H1 (cell line): ENCODE measurements around the gene RAB3C. TPM values are rescaled to one million over a fixed set of nuclear protein-coding genes. Genes with fewer than 3 reads are reported as not detected.
A peak's percentile ranks its signal among the peaks of the same experiment; 100 is the strongest.

Experiments
- CTCF ChIA-PET: fragments of 300-600 bp; sonication (Branson Sonifier 250); formaldehyde crosslinking; loops from one replicate; lab custom pipeline; 2021; ENCODE audit not compliant: partially characterized antibody; lab: Charles Lee
- POLR2A ChIA-PET: fragments of 300-600 bp; sonication (Branson Sonifier 250); formaldehyde crosslinking; loops from one replicate; lab custom pipeline; 2021; ENCODE audit warnings: inconsistent platforms; ENCODE audit not compliant: partially characterized antibody; lab: Charles Lee
- DNase-seq, 2 experiments: peaks; one replicate each; pipeline versions ENCODE4 v3.0.0 to v3.0.0-alpha.2; 2010 to 2022; ENCODE audit warnings: low spot score in 2 of 2, low read depth in 1 of 2, mixed read lengths in 1 of 2
- FAIRE-seq: peaks from 2 replicates; lab custom pipeline; 2011; peaks lifted over from hg19 to GRCh38; lab: Jason Lieb, UNC
- H2AFZ ChIP-seq: 2 replicates; pipeline ENCODE4 v1.8.1; 2012; ENCODE audit warnings: low read length, inconsistent platforms
- H2AK5ac ChIP-seq: 2 replicates; pipeline ENCODE4 v1.6.1; 2013; ENCODE audit warnings: low read depth, low read length
- H2BK120ac ChIP-seq: replicated peaks from 2 replicates; pipeline ENCODE3; 2013; ENCODE audit warnings: low read depth, low read length, inconsistent platforms
- H2BK12ac ChIP-seq: 2 replicates; pipeline ENCODE4 v1.6.1; 2013; ENCODE audit warnings: low read depth, low read length
- H2BK15ac ChIP-seq: 2 replicates; pipeline ENCODE4 v1.6.1; 2013; ENCODE audit warnings: low read length
- H2BK20ac ChIP-seq: 2 replicates; pipeline ENCODE4 v1.6.1; 2013; ENCODE audit warnings: low read length
- H2BK5ac ChIP-seq: 2 replicates; pipeline ENCODE4 v1.6.1; 2013; ENCODE audit warnings: low read depth, low read length
- H3K14ac ChIP-seq: 2 replicates; pipeline ENCODE4 v1.6.1; 2013; ENCODE audit warnings: inconsistent platforms; ENCODE audit not compliant: insufficient read length
- H3K18ac ChIP-seq: 2 replicates; pipeline ENCODE4 v1.6.1; 2013; ENCODE audit warnings: low read length; ENCODE audit errors: extremely low read depth
- H3K23ac ChIP-seq: 2 replicates; pipeline ENCODE4 v1.6.1; 2013; ENCODE audit warnings: inconsistent platforms; ENCODE audit not compliant: insufficient read length
- H3K23me2 ChIP-seq: 2 replicates; pipeline ENCODE4 v1.6.1; 2013; ENCODE audit warnings: low read depth, low read length
- H3K27ac ChIP-seq: 2 replicates; pipeline ENCODE4 v1.6.1; 2011; ENCODE audit warnings: low read depth, low read length, inconsistent platforms
- H3K27me3 ChIP-seq, 4 experiments: replicated peaks in 1 of 4; 1 replicate in 1 of 4; 2 replicates in 3 of 4; pipeline versions ENCODE4 v1.6.1 to v1.8.1; 2011 to 2013; ENCODE audit warnings: low read length in 3 of 4, mild to moderate bottlenecking in 3 of 4, inconsistent platforms in 2 of 4, mixed read lengths in 2 of 4, moderate library complexity in 1 of 4; ENCODE audit not compliant: control insufficient read depth in 3 of 4, insufficient read depth in 3 of 4; ENCODE audit errors: extremely low read depth in 1 of 4
- H3K36me3 ChIP-seq, 4 experiments: 2 replicates each; pipeline versions ENCODE4 v1.6.1 to v1.8.1; 2011 to 2013; ENCODE audit warnings: mild to moderate bottlenecking in 4 of 4, low read length in 3 of 4, moderate library complexity in 2 of 4, control low read depth in 1 of 4, inconsistent platforms in 1 of 4; ENCODE audit not compliant: insufficient read depth in 4 of 4, control insufficient read depth in 2 of 4
- H3K4ac ChIP-seq: replicated peaks from 2 replicates; pipeline ENCODE3; 2013; ENCODE audit warnings: low read length, low read depth, mixed read lengths, inconsistent platforms; ENCODE audit not compliant: insufficient read length
- H3K4me1 ChIP-seq, 4 experiments: replicated peaks in 1 of 4; 1 replicate in 1 of 4; 2 replicates in 3 of 4; pipeline versions ENCODE4 v1.6.1 to v1.8.1; 2011 to 2013; ENCODE audit warnings: low read length in 3 of 4, inconsistent platforms in 2 of 4, mixed read lengths in 1 of 4; ENCODE audit not compliant: insufficient read depth in 4 of 4, control insufficient read depth in 3 of 4
- H3K4me2 ChIP-seq, 2 experiments: 2 replicates each; pipeline versions ENCODE4 v1.6.1 to v1.8.1; 2011 to 2013; ENCODE audit warnings: low read depth in 2 of 2, low read length in 2 of 2, control low read depth in 1 of 2, inconsistent platforms in 1 of 2, mild to moderate bottlenecking in 1 of 2; ENCODE audit not compliant: insufficient read depth in 1 of 2
- H3K4me3 ChIP-seq, 4 experiments: fragments of 200-600, 300-600 bp in 1 of 4; sonication (generic), shearing (Covaris generic), sonication (Bioruptor Twin) in 1 of 4; 2 replicates each; pipeline versions ENCODE4 v1.5.1 to v1.8.1; 2011 to 2016; ENCODE audit warnings: low read length in 4 of 4, low read depth in 3 of 4, control low read depth in 2 of 4, inconsistent platforms in 2 of 4, mild to moderate bottlenecking in 2 of 4, mixed read lengths in 1 of 4, moderate library complexity in 1 of 4; ENCODE audit not compliant: insufficient read depth in 2 of 4; ENCODE audit errors: extremely low read depth in 1 of 4
- H3K56ac ChIP-seq: replicated peaks from 2 replicates; pipeline ENCODE3; 2013; ENCODE audit warnings: low read depth, mild to moderate bottlenecking, mixed read lengths, low read length, inconsistent platforms; ENCODE audit not compliant: insufficient read length
- H3K79me1 ChIP-seq: 2 replicates; pipeline ENCODE4 v1.6.1; 2013; ENCODE audit warnings: low read depth, low read length, control low read depth
- H3K79me2 ChIP-seq, 2 experiments: 2 replicates each; pipeline versions ENCODE4 v1.6.1 to v1.8.1; 2012 to 2013; ENCODE audit warnings: low read length in 2 of 2, mild to moderate bottlenecking in 2 of 2, inconsistent platforms in 1 of 2; ENCODE audit not compliant: insufficient read depth in 2 of 2, control insufficient read depth in 1 of 2
- H3K9ac ChIP-seq, 4 experiments: replicated peaks in 1 of 4; 1 replicate in 1 of 4; 2 replicates in 3 of 4; pipeline versions ENCODE4 v1.6.1 to v1.8.1; 2011 to 2013; ENCODE audit warnings: low read depth in 3 of 4, low read length in 3 of 4, control low read depth in 2 of 4, mild to moderate bottlenecking in 2 of 4, moderate library complexity in 2 of 4, inconsistent platforms in 1 of 4; ENCODE audit errors: extremely low read depth in 1 of 4
- H3K9me3 ChIP-seq, 2 experiments: 2 replicates each; pipeline versions ENCODE4 v1.6.1 to v1.8.1; 2012 to 2013; ENCODE audit warnings: mild to moderate bottlenecking in 2 of 2, moderate library complexity in 2 of 2, control low read depth in 1 of 2, inconsistent platforms in 1 of 2, low read depth in 1 of 2, low read length in 1 of 2, mixed read lengths in 1 of 2; ENCODE audit not compliant: insufficient read depth in 2 of 2
- H4K20me1 ChIP-seq, 2 experiments: replicated peaks in 1 of 2; 2 replicates each; pipeline versions ENCODE3 to v1.8.1; 2011 to 2013; ENCODE audit warnings: inconsistent platforms in 2 of 2, low read length in 2 of 2, mild to moderate bottlenecking in 1 of 2; ENCODE audit not compliant: insufficient read depth in 2 of 2, control insufficient read depth in 1 of 2
- H4K5ac ChIP-seq: 2 replicates; pipeline ENCODE4 v1.6.1; 2013; ENCODE audit warnings: low read length, low read depth, mixed read lengths, inconsistent platforms; ENCODE audit not compliant: insufficient read length
- H4K8ac ChIP-seq: 2 replicates; pipeline ENCODE4 v1.8.0; 2013; ENCODE audit warnings: mild to moderate bottlenecking, moderate library complexity, low read length, inconsistent platforms; ENCODE audit not compliant: insufficient read depth; ENCODE audit errors: extremely low read depth
- H4K91ac ChIP-seq: replicated peaks from 2 replicates; pipeline ENCODE3; 2013; ENCODE audit warnings: low read length, mixed read lengths, inconsistent platforms; ENCODE audit not compliant: insufficient read length
- KDM1A ChIP-seq: fragments of 200-600, 300-600 bp; sonication (generic); IDR thresholded peaks from 2 replicates; pipeline ENCODE4 v1.7.1; 2016; ENCODE audit warnings: mild to moderate bottlenecking, low read length, borderline replicate concordance
- SRF ChIP-seq: IDR thresholded peaks from 2 replicates; pipeline ENCODE4 v1.6.1; 2011; ENCODE audit warnings: mild to moderate bottlenecking, low read depth, low read length, moderate library complexity
- WGBS, 2 experiments: shearing (Covaris generic) in 1 of 2; methylation state at CpG; one replicate each; pipeline versions ENCODE4 v1.1.6 to v1.1.7; 2013 to 2015; ENCODE audit warnings: low lambda C conversion rate in 2 of 2, mixed read lengths in 2 of 2, inconsistent platforms in 1 of 2, low coverage in 1 of 2, missing lambda C conversion rate in 1 of 2; ENCODE audit not compliant: insufficient replicate concordance in 2 of 2, insufficient coverage in 1 of 2, insufficient read length in 1 of 2; ENCODE audit errors: extremely low coverage in 1 of 2, missing lambda C conversion rate in 1 of 2; 5-methylcytosine and 5-hydroxymethylcytosine counted together
- polyA plus RNA-seq, 7 experiments: library from polyadenylated mRNA; depleted of rRNA in 3 of 7; stranded (reverse) in 5 of 7; unstranded in 2 of 7; fragments of >200 nt in 5 of 7; fragments of 200-250 nt in 2 of 7; gene quantifications; 1 replicate in 5 of 7; 2 replicates in 1 of 7; 4 replicates in 1 of 7; pipeline versions ENCODE4 v1.2.1 to v1.2.3, GENCODE V29; 2011 to 2013; ENCODE audit warnings: missing spikeins in 2 of 7, mixed read lengths in 2 of 7
- total RNA-seq: library from RNA; stranded (reverse); fragmentation: NEBNext Ultra II Directional; extraction: Animal tissue kit (Norgen Biotek cat#: 25700); gene quantifications from 2 replicates; pipeline ENCODE4 v1.2.1, GENCODE V29; 2021
- TF ChIP-seq, protein P1 (sequence below), 3 experiments: IDR thresholded peaks; 1 replicate in 2 of 3; 2 replicates in 1 of 3; pipeline versions ENCODE4 v1.5.1 to v1.6.1; 2011; ENCODE audit warnings: low read length in 3 of 3, mild to moderate bottlenecking in 3 of 3, inconsistent platforms in 2 of 3, low read depth in 1 of 3, moderate library complexity in 1 of 3; ENCODE audit not compliant: insufficient read depth in 1 of 3; ENCODE audit errors: control extremely low read depth in 1 of 3

The RAB3C gene
- total and polyA plus RNA-seq, 2 of the 8 experiments (the other 6 are each of a cell fraction or from before 2014, with no cell fraction given), result 14.7 to 18.3 TPM

DNA sequence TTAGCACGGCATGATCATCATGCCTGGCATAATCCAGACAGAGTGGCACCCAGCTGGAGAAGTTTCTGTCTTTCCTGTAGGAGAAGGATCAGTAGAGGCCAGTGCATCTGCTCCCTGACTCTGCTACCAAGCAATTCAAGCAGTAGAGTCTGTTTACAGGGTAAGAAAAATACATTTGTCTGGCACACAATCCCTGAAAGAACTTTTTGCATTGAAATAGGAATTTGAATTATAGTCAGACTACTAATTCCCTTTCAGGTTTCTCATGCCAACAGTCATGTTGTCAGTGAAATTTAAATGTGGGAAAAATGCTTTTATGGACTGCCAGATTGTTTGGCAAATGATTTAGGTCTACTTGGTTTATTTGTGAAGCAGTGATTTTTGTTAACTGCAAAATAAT, 125.6 kb downstream of the RAB3C start:
- 0 out of 4 replicates have a peak, but pooled peaks cover 0 to 2% of the 10 kb centered on the region in 2 experiments for H3K9me3 ChIP-seq
- H3K4me1 ChIP-seq, result no peaks in the 10 kb centered on the region
- H3K79me2 ChIP-seq, result no peaks in the 10 kb centered on the region
- no peaks in the 10 kb centered on the region for H3K36me3 ChIP-seq
- H4K20me1 ChIP-seq, result no peaks in the 10 kb centered on the region
- H3K23me2 ChIP-seq, result no peaks in the 10 kb centered on the region
- ChIA-PET POLR2A (no interaction called here), CTCF (no interaction called here)
- TF ChIP-seq, protein P1, sequence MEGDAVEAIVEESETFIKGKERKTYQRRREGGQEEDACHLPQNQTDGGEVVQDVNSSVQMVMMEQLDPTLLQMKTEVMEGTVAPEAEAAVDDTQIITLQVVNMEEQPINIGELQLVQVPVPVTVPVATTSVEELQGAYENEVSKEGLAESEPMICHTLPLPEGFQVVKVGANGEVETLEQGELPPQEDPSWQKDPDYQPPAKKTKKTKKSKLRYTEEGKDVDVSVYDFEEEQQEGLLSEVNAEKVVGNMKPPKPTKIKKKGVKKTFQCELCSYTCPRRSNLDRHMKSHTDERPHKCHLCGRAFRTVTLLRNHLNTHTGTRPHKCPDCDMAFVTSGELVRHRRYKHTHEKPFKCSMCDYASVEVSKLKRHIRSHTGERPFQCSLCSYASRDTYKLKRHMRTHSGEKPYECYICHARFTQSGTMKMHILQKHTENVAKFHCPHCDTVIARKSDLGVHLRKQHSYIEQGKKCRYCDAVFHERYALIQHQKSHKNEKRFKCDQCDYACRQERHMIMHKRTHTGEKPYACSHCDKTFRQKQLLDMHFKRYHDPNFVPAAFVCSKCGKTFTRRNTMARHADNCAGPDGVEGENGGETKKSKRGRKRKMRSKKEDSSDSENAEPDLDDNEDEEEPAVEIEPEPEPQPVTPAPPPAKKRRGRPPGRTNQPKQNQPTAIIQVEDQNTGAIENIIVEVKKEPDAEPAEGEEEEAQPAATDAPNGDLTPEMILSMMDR (IDR thresholded peaks at IDR 0.05; ENCODE audit: control extremely low read depth in 1 of 3, insufficient read depth in 1 of 3, low read depth in 1 of 3, low read length in 3 of 3), result no peak
- TF ChIP-seq SRF, result no peak
- TF ChIP-seq KDM1A, result no peak
- no peak overlapping the region for H2BK5ac ChIP-seq
- H4K91ac ChIP-seq, result no peak overlapping the region
- no peaks in the 10 kb centered on the region for H3K27me3 ChIP-seq
- H3K56ac ChIP-seq, result no peak overlapping the region
- H3K9ac ChIP-seq, result no peak overlapping the region
- H3K18ac ChIP-seq, result no peak overlapping the region
- H3K14ac ChIP-seq, result no peak overlapping the region
- H4K8ac ChIP-seq, result no peak overlapping the region
- H3K79me1 ChIP-seq, result no peaks in the 10 kb centered on the region
- no peak overlapping the region for H2BK120ac ChIP-seq
- H4K5ac ChIP-seq, result no peak overlapping the region
- DNase-seq (no peak), FAIRE-seq (no peak)
- WGBS, 2 experiments, result 93% methylated on average over 1 of the region's 1 CpG; no CpG with 5 or more reads in 1 of the 2 experiments
- no peak overlapping the region for H2BK12ac ChIP-seq
- H2BK15ac ChIP-seq, result no peak overlapping the region
- H3K27ac ChIP-seq, result no peak overlapping the region
- peak overlapping the region; percentile 32 for H3K23ac ChIP-seq
- H3K4me2 ChIP-seq, result no peak overlapping the region
- no peak overlapping the region for H2AK5ac ChIP-seq
- H3K4ac ChIP-seq, result no peak overlapping the region
- no peak overlapping the region for H2BK20ac ChIP-seq
- no peak overlapping the region for H3K4me3 ChIP-seq
- H2AFZ ChIP-seq, result no peak overlapping the region
